ENCODE data around the gene MINK1.
"Not testable (repeated sequence)": the region's sequence is repeated elsewhere in the genome, so short reads cannot be mapped to it uniquely, and the experiment has no call there.

The MINK1 gene

GRCh38 chr17:4896332-4897197 lies 63.4 kb downstream of the MINK1 start:
- in situ Hi-C loops (cut with MboI; ENCODE audit: low sequenced_read_pairs), result no loop called here

DNA sequence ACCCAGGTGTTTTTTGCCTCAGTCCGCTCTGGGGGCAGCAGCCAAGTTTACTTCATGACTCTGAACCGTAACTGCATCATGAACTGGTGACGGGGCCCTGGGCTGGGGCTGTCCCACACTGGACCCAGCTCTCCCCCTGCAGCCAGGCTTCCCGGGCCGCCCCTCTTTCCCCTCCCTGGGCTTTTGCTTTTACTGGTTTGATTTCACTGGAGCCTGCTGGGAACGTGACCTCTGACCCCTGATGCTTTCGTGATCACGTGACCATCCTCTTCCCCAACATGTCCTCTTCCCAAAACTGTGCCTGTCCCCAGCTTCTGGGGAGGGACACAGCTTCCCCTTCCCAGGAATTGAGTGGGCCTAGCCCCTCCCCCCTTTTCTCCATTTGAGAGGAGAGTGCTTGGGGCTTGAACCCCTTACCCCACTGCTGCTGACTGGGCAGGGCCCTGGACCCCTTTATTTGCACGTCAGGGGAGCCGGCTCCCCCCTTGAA lies 64.1 kb downstream of the MINK1 start:
- in situ Hi-C loops (cut with MboI; ENCODE audit: low sequenced_read_pairs), result no loop called here

GRCh38 chr17:4897785-4898184 lies 64.6 kb downstream of the MINK1 start:
- in situ Hi-C loops (cut with MboI; ENCODE audit: low sequenced_read_pairs), result no loop called here

- in situ Hi-C loops (cut with MboI; ENCODE audit: low sequenced_read_pairs), result no loop called here
Observed at GRCh38 chr17:4898351-4898750, 65.2 kb downstream of the MINK1 start.

DNA sequence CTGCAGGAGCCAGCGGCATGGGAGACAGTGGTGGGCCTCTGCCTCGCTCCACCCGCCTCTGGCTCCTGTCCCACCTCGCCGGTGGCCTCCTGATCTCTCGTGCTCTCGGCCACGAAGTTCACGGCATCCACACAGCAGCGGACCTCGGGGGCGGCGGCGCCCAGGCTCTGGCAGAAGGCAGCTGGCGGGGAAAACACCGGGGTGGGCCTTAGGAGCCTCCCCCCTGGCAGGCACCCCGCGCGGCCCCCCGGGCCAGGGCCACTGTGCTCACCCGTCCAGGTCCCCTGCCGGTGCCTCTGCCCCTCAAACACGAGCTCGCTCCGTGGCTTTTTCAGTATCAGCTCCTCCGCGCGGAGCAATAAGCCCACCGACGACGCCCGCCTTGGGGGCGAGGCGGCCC lies 65.8 kb downstream of the MINK1 start:
- in situ Hi-C loops (cut with MboI; ENCODE audit: low sequenced_read_pairs), result no loop called here

DNA sequence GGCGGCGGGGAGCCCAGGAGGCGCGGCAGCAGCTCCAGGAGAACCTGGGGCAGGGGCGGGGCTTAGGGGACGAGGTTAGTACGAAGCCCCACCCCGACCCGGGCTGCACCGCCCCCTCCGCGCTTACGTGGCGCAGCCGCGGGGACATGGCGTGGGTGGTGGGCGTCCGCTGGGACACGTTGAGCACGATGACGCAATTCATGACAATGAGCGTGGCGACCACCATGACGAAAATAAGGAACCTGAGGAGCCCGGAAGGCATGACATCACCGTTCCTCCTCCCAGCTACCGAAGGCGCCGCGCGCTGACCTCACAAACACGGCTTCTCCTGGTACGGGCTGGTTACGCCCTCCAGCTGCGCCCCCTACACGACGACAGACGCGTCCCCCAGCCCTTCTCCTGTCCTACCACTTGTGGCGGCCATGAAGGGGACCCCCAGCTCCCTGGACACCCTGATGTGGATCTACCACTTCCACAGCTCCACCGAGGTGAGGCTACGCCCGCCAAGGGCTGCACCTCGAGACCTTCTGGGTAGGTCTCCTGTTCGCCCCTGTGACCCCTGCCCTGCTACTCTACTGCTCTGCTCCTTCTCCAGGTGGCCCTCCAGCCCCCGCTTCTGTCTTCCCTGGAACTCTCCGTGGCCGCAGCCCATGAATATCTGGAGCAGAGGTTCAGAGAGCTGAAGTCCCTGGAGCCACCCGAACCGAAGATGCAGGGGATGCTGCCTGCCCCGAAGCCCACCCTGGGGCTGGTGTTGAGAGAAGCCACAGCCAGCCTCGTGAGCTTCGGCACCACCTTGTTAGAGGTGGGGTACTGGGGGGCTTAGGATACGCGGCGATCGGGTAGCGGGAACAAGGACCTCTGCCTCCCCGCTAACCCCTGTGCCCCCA lies 66.4 kb downstream of the MINK1 start, which contains the start of gene C17orf107:
Gene C17orf107, plus strand, starts transcription at position 196 of the 890 bp plus-strand sequence. Its CDS starts 227 bp downstream, at position 423.
- in situ Hi-C loops (cut with MboI; ENCODE audit: low sequenced_read_pairs), result no loop called here

GRCh38 chr17:4900231-4901107 lies 67.3 kb downstream of the MINK1 start:
- in situ Hi-C loops (cut with MboI; ENCODE audit: low sequenced_read_pairs), result no loop called here

DNA sequence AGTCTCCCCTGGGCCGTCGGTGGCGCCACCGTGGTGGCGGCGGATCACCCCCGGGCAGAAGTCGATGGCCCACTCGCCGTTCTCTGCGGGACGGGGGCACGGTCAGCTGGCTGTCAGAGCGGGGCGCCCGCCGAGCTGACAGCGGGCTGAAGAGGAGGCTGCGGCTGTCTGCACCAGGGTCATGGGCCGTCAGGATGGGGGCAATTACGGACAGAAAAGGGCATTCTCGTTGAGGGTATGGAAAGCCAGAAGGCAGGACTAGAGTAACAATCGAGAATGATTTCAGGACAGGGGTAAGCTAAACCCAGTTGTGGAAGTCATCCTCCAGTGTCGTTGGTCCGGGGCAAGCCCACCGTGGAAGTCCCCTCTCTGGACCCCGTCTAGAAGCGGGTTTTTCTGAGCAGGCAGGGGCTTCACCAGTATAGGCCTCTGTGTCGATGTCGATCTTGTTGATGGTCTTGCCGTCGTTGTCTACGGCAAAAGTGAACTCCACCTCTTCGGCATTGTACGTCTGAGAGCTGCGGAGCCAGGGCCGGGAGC lies 68.0 kb downstream of the MINK1 start:
- in situ Hi-C loops (cut with MboI; ENCODE audit: low sequenced_read_pairs), result no loop called here

GRCh38 chr17:4901648-4902344 lies 68.7 kb downstream of the MINK1 start:
- in situ Hi-C loops (cut with MboI; ENCODE audit: low sequenced_read_pairs), result no loop called here

- in situ Hi-C loops (cut with MboI; ENCODE audit: low sequenced_read_pairs), result no loop called here
Observed at GRCh38 chr17:4902540-4902939, 69.4 kb downstream of the MINK1 start.

- in situ Hi-C loops (cut with MboI; ENCODE audit: low sequenced_read_pairs), result no loop called here
Observed at GRCh38 chr17:4903051-4903818, 70.1 kb downstream of the MINK1 start, which contains the start of gene CHRNE. Gene CHRNE (minus strand): TSS chr17:4903098. CDS start chr17:4903063, 35 bp downstream.

DNA sequence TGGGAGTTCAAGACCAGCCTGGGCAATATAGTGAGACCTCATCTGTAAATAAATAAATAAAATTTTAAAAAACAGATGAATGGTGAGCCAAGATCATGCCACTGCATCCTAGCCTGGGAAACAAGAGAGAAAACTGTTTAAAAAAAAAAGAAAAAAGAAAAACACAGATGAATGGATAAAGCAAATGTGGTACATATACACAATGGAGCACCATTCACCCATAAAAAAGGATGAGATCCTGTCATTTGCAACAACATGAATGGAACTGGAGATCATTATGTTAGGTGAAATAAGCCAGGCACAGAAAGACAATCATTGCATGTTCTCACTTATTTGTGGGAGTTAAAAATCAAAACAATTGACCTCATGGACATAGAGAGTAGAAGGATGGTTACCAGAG lies 73.5 kb downstream of the MINK1 start:
- in situ Hi-C loops (cut with MboI; ENCODE audit: low sequenced_read_pairs), result not testable (repeated sequence)

GRCh38 chr17:4908301-4908700 lies 75.2 kb downstream of the MINK1 start:
- in situ Hi-C loops (cut with MboI; ENCODE audit: low sequenced_read_pairs), result no loop called here

DNA sequence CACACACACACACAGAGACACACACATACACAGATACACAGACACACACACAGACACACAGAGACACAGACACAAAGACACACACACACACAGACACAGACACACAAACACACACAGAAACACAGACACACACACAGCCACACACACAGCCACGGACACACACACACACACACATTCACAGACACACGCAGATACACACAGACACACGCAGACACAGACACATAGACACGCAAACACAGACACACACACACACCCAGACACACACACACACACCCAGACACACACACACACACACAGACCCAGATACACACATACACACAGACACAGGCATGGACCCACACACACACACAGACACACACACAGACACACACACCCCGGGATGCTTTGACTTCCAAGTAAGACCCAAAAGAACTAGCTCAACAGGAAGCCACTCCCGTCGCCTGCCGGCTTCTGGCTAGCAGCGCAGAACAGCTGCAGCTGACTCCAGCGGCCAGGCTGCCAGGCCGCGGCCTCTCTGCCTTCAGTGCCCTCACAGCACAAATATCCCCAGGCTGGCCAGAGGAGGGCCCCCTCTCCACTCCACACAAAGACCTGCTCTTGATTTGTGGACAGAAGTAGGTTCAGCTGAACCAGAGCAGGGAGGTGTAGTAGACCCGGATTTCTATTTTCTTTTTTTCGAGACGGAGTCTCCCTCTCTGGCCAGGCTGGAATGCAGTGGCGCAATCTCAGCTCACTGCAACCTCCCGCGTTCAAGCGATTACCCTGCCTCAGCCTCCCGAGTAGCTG lies 75.8 kb downstream of the MINK1 start:
- in situ Hi-C loops (cut with MboI; ENCODE audit: low sequenced_read_pairs), result no loop called here

GRCh38 chr17:4913994-4914393 lies 80.9 kb downstream of the MINK1 start:
- in situ Hi-C loops (cut with MboI; ENCODE audit: low sequenced_read_pairs), result no loop called here

GRCh38 chr17:4914551-4914950 lies 81.4 kb downstream of the MINK1 start:
- in situ Hi-C loops (cut with MboI; ENCODE audit: low sequenced_read_pairs), result not testable (repeated sequence)

GRCh38 chr17:4919511-4920047 lies 86.4 kb downstream of the MINK1 start:
- in situ Hi-C loops (cut with MboI; ENCODE audit: low sequenced_read_pairs), result no loop called here
